Tibial nerve (tissue), 3 donors: ENCODE results near the gene ERG.

Source experiments
- EP300 ChIP-seq, 2 donors: sonication (generic); formaldehyde crosslinking; IDR thresholded peaks; one replicate each; pipeline ENCODE4 v1.6.1; 2017; ENCODE audit warnings: antibody characterized with exemption in 2 of 2, mild to moderate bottlenecking in 1 of 2
- POLR2A ChIP-seq, 2 donors: fragments of 450-650 bp; IDR thresholded peaks; one replicate each; pipeline ENCODE4 v1.6.1; 2017; ENCODE audit warnings: antibody characterized with exemption in 2 of 2, mild to moderate bottlenecking in 2 of 2, moderate library complexity in 2 of 2

- TF ChIP-seq POLR2A (IDR thresholded peaks at IDR 0.05) = no peak
- TF ChIP-seq EP300 (IDR thresholded peaks at IDR 0.05) = no peak
Measured at GRCh38 chr21:38475519-38475918, 22.8 kb downstream of the ERG start.
